GM21619 (cell line): ENCODE results near the gene COL16A1.
A peak's percentile ranks its signal among the peaks of the same experiment; 100 is the strongest.

Experiments used
- ATAC-seq: cut with Tn5 transposase; IDR thresholded peaks from one replicate; pipeline ENCODE4 v1.9.1; 2021; ENCODE audit not compliant: unreplicated experiment

The COL16A1 gene

DNA sequence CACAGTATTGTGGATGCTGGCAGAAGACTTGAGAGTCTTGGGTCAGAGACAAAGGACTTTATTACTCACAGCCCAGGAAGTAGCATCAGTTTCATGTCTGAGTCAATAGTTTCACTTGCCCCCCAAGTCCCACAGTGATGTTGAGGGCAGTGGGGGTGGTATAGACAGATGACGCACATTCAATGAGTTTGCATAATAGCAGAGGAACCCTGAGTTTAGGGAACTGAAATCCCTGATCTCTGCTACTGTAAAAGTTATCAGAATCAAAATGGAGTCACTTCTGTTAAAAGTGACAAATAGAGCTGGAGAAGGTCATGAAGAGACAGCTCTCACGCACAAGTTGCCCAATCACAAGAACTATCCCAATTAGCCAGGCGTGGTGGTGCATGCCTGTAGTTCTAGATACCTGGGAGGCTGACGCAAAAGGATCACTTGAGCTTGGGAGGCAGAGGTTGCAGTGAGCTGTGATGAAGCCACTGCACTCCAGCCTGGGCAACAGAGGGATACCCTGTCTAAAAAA is 97.8 kb downstream of the COL16A1 start:
- ATAC-seq: peak; percentile 94
